Measurements from ENCODE around the gene LAMC3. TPM values are rescaled to one million over a fixed set of nuclear protein-coding genes. Genes with fewer than 3 reads are reported as not detected.

Gene LAMC3
- total RNA-seq, 2 experiments from 2014 or later, result 0.69 to 0.98 TPM

DNA sequence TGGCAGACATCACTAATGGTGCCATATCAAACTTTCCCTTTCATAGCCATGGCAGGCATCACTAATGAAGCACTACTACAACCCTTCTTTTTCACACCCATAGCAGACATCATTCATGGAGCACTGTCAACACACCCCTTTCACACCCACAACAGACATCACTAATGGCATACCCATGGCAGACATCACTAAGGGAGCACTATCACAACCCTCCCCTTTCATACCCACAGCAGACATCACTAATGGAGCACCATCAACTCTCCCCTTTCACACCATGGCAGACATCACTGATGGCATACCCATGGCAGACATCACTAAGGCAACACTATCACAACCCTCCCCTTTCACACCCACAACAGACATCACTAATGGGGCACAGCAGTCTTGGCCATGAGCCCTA is 33.7 kb downstream of the LAMC3 start:
- Mint-ChIP-seq H3K4me1 (ENCODE audit: low read depth) (peaks cover 8% of the 10 kb centered on the region), H3K4me3 (no peak overlapping the region), H3K9me3 (no peaks in the 10 kb centered on the region), H3K27me3 (ENCODE audit: low read depth) (peaks cover 2% of the 10 kb centered on the region), H3K36me3 (ENCODE audit: low read depth) (no peaks in the 10 kb centered on the region), H3K27ac (no peak overlapping the region)
- no peak for DNase-seq
- CTCF ChIA-PET, result interaction anchor here (0.8 to 1.1 kb wide), 2 partner anchors 8 to 174 kb away, joined by 3 to 4 read pairs; no protein-coding TSS in a partner anchor
- intact Hi-C loops (cut with micrococcal nuclease), result no loop called here

GRCh38 chr9:131043087-131043486 is 34.1 kb downstream of the LAMC3 start:
- peaks cover 2% of the 10 kb centered on the region for H3K27me3 Mint-ChIP-seq (ENCODE audit: low read depth)
- H3K4me1 Mint-ChIP-seq (ENCODE audit: low read depth), result peaks cover 8% of the 10 kb centered on the region
- DNase-seq, result peak; percentile 38
- no peak overlapping the region for H3K4me3 Mint-ChIP-seq
- H3K27ac Mint-ChIP-seq, result no peak overlapping the region
- H3K9me3 Mint-ChIP-seq, result no peaks in the 10 kb centered on the region
- intact Hi-C loops (cut with micrococcal nuclease), result no loop called here
- CTCF ChIA-PET, result interaction anchor here (0.8 to 1.1 kb wide), 2 partner anchors 9 to 174 kb away, joined by 3 to 4 read pairs; no protein-coding TSS in a partner anchor
- H3K36me3 Mint-ChIP-seq (ENCODE audit: low read depth), result no peaks in the 10 kb centered on the region

- Mint-ChIP-seq H3K9me3 (no peaks in the 10 kb centered on the region), H3K27me3 (ENCODE audit: low read depth) (peaks cover 4% of the 10 kb centered on the region), H3K4me1 (ENCODE audit: low read depth) (peaks cover 8% of the 10 kb centered on the region), H3K4me3 (no peak overlapping the region), H3K36me3 (ENCODE audit: low read depth) (no peaks in the 10 kb centered on the region), H3K27ac (no peak overlapping the region)
- no peak for DNase-seq
- intact Hi-C loops (cut with micrococcal nuclease), result no loop called here
- CTCF ChIA-PET, result interaction anchor here (0.8 to 1.1 kb wide), 2 partner anchors 9 to 174 kb away, joined by 3 to 4 read pairs; no protein-coding TSS in a partner anchor
Observed at GRCh38 chr9:131043646-131044045, 34.7 kb downstream of the LAMC3 start.

DNA sequence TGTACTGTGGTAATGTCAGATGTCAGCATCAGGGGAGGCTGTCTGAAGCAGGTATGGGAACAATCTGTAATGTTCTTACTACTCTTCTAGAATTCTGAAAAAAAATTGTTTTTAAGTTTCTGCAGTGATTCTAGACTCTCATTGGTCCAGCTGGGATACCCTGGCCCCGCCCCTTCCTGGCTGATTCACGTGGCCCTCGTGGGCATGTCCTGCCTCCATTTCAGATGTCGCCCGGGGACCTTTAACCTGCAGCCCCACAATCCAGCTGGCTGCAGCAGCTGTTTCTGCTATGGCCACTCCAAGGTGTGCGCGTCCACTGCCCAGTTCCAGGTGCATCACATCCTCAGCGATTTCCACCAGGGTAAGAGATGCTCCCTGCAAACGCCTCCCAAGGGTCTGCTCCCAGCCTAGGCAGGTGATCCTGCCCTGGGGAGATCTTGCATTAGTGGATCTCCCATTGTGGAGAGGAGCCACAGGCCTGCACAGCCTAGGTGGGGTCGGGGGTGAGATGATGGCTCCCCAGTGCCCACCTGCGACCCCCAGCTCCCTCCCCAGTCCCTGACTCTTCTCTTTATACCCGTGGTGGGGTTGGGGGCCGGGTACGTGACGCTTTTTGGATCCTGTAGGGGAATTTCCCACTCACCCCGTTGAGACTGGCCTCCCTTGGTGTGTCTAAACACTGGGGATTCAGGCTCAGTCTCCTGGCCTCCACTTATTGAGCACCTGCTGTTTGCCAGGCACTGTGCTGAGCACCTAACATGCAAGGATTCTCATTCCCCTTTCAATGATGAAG is 36.5 kb downstream of the LAMC3 start:
- Mint-ChIP-seq H3K27ac (no peak overlapping the region), H3K9me3 (no peaks in the 10 kb centered on the region), H3K36me3 (ENCODE audit: low read depth) (no peaks in the 10 kb centered on the region), H3K27me3 (ENCODE audit: low read depth) (peaks cover 4% of the 10 kb centered on the region), H3K4me3 (no peak overlapping the region), H3K4me1 (ENCODE audit: low read depth) (peaks cover 8% of the 10 kb centered on the region)
- DNase-seq, result peak; percentile 69
- CTCF ChIA-PET, result interaction anchor here (0.6 to 4.4 kb wide), 17 partner anchors 11 to 581 kb away, joined by 3 to 54 read pairs (median 4); no protein-coding TSS in a partner anchor
- intact Hi-C loops (cut with micrococcal nuclease), result loop anchor here (1.0 to 5.0 kb wide), 5 partner anchors 37 to 338 kb away; partner anchors contain the start of gene LAMC3

DNA sequence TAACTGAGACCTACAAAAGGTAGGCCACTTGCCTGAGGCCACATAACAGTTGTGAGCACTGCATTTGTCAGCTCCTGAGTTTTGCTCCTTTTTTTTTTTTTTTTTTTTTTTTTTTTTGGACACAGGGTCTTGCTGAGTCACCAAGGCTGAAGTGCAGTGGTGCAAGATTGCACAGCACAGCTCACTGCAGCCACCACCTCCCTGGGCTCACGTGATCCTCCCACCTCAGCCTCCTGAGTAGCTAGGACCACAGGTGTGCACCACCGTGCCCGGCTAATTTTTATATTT is 37.1 kb downstream of the LAMC3 start:
- DNase-seq, result no peak
- peaks cover 8% of the 10 kb centered on the region for H3K4me1 Mint-ChIP-seq (ENCODE audit: low read depth)
- no peaks in the 10 kb centered on the region for H3K36me3 Mint-ChIP-seq (ENCODE audit: low read depth)
- no peak overlapping the region for H3K27ac Mint-ChIP-seq
- intact Hi-C loops (cut with micrococcal nuclease), result loop anchor here (1.0 to 5.0 kb wide), 5 partner anchors 37 to 339 kb away; partner anchors contain the start of gene LAMC3
- no peak overlapping the region for H3K4me3 Mint-ChIP-seq
- H3K27me3 Mint-ChIP-seq (ENCODE audit: low read depth), result peaks cover 4% of the 10 kb centered on the region
- CTCF ChIA-PET, result interaction anchor here (0.5 to 4.4 kb wide), 31 partner anchors 9 to 586 kb away, joined by 3 to 54 read pairs (median 4); no protein-coding TSS in a partner anchor
- no peaks in the 10 kb centered on the region for H3K9me3 Mint-ChIP-seq

GRCh38 chr9:131046581-131047202 is 37.7 kb downstream of the LAMC3 start:
- H3K9me3 Mint-ChIP-seq, result no peaks in the 10 kb centered on the region

GRCh38 chr9:131048332-131048731 is 39.4 kb downstream of the LAMC3 start:
- peaks cover 4% of the 10 kb centered on the region for H3K27me3 Mint-ChIP-seq (ENCODE audit: low read depth)
- CTCF ChIA-PET, result interaction anchor here (0.6 to 4.4 kb wide), 5 partner anchors 9 to 290 kb away, joined by 3 to 54 read pairs (median 4); no protein-coding TSS in a partner anchor
- peaks cover 8% of the 10 kb centered on the region for H3K4me1 Mint-ChIP-seq (ENCODE audit: low read depth)
- no peak overlapping the region for H3K4me3 Mint-ChIP-seq
- H3K27ac Mint-ChIP-seq, result no peak overlapping the region
- H3K36me3 Mint-ChIP-seq (ENCODE audit: low read depth), result no peaks in the 10 kb centered on the region
- DNase-seq, result no peak
- H3K9me3 Mint-ChIP-seq, result no peaks in the 10 kb centered on the region
- intact Hi-C loops (cut with micrococcal nuclease), result loop anchor here (5.0 kb wide), 1 partner anchor 341 kb away; no protein-coding TSS in a partner anchor

More at GRCh38 chr9:131046581-131047202, 37.7 kb downstream of the LAMC3 start:
- H3K27ac Mint-ChIP-seq, result no peak overlapping the region
- peak; percentile 78 for DNase-seq
- H3K27me3 Mint-ChIP-seq (ENCODE audit: low read depth), result peaks cover 4% of the 10 kb centered on the region
- peak overlapping the region; percentile 16 for H3K4me3 Mint-ChIP-seq
- intact Hi-C loops (cut with micrococcal nuclease), result loop anchor here (1.0 to 5.0 kb wide), 5 partner anchors 38 to 339 kb away; partner anchors contain the start of gene LAMC3
- H3K4me1 Mint-ChIP-seq (ENCODE audit: low read depth), result peaks cover 8% of the 10 kb centered on the region
- CTCF ChIA-PET, result interaction anchor here (0.5 to 4.4 kb wide), 32 partner anchors 9 to 586 kb away, joined by 3 to 54 read pairs (median 4); no protein-coding TSS in a partner anchor
- no peaks in the 10 kb centered on the region for H3K36me3 Mint-ChIP-seq (ENCODE audit: low read depth)

GRCh38 chr9:131048820-131049219 is 39.8 kb downstream of the LAMC3 start:
- Mint-ChIP-seq H3K9me3 (no peaks in the 10 kb centered on the region), H3K4me1 (ENCODE audit: low read depth) (peaks cover 8% of the 10 kb centered on the region), H3K36me3 (ENCODE audit: low read depth) (no peaks in the 10 kb centered on the region), H3K4me3 (no peak overlapping the region), H3K27me3 (ENCODE audit: low read depth) (peaks cover 4% of the 10 kb centered on the region), H3K27ac (no peak overlapping the region)
- intact Hi-C loops (cut with micrococcal nuclease), result loop anchor here (5.0 kb wide), 1 partner anchor 342 kb away; no protein-coding TSS in a partner anchor
- CTCF ChIA-PET, result interaction anchor here (0.6 to 4.4 kb wide), 6 partner anchors 8 to 318 kb away, joined by 3 to 54 read pairs (median 4); no protein-coding TSS in a partner anchor
- no peak for DNase-seq

GRCh38 chr9:131049829-131050715 is 41.1 kb downstream of the LAMC3 start:
- intact Hi-C loops (cut with micrococcal nuclease), result loop anchor here (5.0 kb wide), 1 partner anchor 343 kb away; no protein-coding TSS in a partner anchor
- no peak overlapping the region for H3K4me3 Mint-ChIP-seq

DNA sequence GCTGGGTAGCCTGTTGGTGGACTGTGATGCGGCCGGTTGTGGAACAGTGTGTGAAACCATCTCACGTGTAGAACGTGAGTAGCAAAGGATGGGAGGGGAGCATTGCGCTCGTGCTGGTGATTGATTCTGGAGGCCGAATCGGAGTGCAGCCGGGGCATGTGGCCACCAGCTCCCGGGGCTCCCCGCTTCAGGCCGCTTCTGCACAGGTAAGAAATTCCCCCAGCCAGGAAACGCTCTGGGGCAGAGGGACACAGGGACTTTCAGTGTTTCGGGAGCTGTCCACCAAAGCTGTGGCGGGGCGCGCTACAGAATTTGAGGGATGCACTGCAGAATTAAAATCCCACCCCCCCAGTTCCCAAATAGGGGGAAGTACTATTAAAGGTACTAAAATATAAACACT is 41.9 kb downstream of the LAMC3 start:
- Mint-ChIP-seq H3K4me3 (no peak overlapping the region), H3K9me3 (no peaks in the 10 kb centered on the region), H3K36me3 (ENCODE audit: low read depth) (no peaks in the 10 kb centered on the region), H3K27ac (no peak overlapping the region), H3K27me3 (ENCODE audit: low read depth) (peaks cover 4% of the 10 kb centered on the region), H3K4me1 (ENCODE audit: low read depth) (peaks cover 2% of the 10 kb centered on the region)
- intact Hi-C loops (cut with micrococcal nuclease), result no loop called here
- DNase-seq, result no peak
- CTCF ChIA-PET, result no interaction called here

More at GRCh38 chr9:131049829-131050715, 41.1 kb downstream of the LAMC3 start:
- Mint-ChIP-seq H3K27me3 (ENCODE audit: low read depth) (peaks cover 4% of the 10 kb centered on the region), H3K4me1 (ENCODE audit: low read depth) (peaks cover 6% of the 10 kb centered on the region), H3K9me3 (no peaks in the 10 kb centered on the region), H3K36me3 (ENCODE audit: low read depth) (no peaks in the 10 kb centered on the region), H3K27ac (no peak overlapping the region)
- CTCF ChIA-PET, result interaction anchor here (2.5 kb wide), 1 partner anchor 7 kb away, joined by 13 read pairs; no protein-coding TSS in a partner anchor
- no peak for DNase-seq
